ENCODE measurements around the gene SMAD4. TPM values are rescaled to one million over a fixed set of nuclear protein-coding genes. Genes with fewer than 3 reads are reported as not detected.

SMAD4 gene
- total and polyA plus RNA-seq, 4 donors, result 9.3 to 65.3 (median 29.1) TPM

DNA sequence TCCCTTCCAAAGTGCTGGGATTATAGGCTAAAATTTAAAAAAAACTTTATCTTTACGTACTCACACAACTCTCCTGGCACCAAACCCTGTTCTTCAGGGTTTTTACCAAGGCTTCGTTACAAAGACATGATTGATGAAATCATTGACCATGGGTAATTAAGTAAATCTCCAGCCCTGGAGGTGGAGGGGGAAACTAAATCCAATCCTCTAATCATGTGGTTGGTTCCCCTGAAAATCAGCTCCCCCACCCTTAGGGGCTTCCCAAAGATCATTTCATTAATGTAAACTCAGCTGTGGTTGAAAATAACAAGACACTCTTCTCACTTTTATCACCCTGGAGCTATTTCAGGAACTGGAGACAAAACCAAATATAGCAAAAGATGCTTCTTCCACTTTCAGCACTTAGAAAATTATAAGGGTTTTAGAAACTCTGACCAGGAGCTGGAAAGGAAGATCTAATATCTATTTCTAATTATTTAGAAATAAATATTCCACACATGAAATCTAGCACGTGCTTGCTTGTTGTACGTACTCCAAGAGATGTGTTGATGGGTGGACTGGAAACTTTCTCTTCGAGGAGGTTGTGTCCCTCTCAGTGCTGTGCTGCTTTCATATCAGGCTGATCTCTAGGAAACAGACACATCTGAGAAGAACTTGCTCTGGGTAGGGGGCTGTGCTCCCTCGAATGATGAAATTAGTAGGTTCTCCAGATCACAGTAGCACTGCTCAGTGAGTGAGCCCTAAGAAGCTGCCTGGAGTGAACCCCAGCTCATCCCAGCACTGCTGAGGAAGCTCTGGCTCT is 67.2 kb downstream of the SMAD4 start (continued):
- TF ChIP-seq, protein P1, sequence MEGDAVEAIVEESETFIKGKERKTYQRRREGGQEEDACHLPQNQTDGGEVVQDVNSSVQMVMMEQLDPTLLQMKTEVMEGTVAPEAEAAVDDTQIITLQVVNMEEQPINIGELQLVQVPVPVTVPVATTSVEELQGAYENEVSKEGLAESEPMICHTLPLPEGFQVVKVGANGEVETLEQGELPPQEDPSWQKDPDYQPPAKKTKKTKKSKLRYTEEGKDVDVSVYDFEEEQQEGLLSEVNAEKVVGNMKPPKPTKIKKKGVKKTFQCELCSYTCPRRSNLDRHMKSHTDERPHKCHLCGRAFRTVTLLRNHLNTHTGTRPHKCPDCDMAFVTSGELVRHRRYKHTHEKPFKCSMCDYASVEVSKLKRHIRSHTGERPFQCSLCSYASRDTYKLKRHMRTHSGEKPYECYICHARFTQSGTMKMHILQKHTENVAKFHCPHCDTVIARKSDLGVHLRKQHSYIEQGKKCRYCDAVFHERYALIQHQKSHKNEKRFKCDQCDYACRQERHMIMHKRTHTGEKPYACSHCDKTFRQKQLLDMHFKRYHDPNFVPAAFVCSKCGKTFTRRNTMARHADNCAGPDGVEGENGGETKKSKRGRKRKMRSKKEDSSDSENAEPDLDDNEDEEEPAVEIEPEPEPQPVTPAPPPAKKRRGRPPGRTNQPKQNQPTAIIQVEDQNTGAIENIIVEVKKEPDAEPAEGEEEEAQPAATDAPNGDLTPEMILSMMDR (IDR thresholded peaks at IDR 0.05; ENCODE audit: low read depth, low read length, missing input control), result no peak
- no peak for TF ChIP-seq RAD21 (IDR thresholded peaks at IDR 0.05)

GRCh38 chr18:51098082-51098481 is 68.1 kb downstream of the SMAD4 start:
- no peak for DNase-seq (ENCODE audit: low spot score)
- WGBS, result 79% methylated on average over 5 of the region's 5 CpGs
- no peak for TF ChIP-seq REST (IDR thresholded peaks at IDR 0.05)
- TF ChIP-seq, protein P1 (IDR thresholded peaks at IDR 0.05; ENCODE audit: low read depth, low read length, missing input control), result no peak
- TF ChIP-seq EGR1 (IDR thresholded peaks at IDR 0.05; ENCODE audit: low read depth in 2 of 2), result no peak
- TF ChIP-seq HNF4A (conservative IDR thresholded peaks at IDR 0.05), result no peak
- TF ChIP-seq GABPA (IDR thresholded peaks at IDR 0.05 in 1 of 2, conservative IDR thresholded peaks at IDR 0.05 in 1 of 2), result no peak
- no peak for TF ChIP-seq RAD21 (IDR thresholded peaks at IDR 0.05)
- TF ChIP-seq TAF1 (conservative IDR thresholded peaks at IDR 0.05), result no peak
- TF ChIP-seq, protein P2, sequence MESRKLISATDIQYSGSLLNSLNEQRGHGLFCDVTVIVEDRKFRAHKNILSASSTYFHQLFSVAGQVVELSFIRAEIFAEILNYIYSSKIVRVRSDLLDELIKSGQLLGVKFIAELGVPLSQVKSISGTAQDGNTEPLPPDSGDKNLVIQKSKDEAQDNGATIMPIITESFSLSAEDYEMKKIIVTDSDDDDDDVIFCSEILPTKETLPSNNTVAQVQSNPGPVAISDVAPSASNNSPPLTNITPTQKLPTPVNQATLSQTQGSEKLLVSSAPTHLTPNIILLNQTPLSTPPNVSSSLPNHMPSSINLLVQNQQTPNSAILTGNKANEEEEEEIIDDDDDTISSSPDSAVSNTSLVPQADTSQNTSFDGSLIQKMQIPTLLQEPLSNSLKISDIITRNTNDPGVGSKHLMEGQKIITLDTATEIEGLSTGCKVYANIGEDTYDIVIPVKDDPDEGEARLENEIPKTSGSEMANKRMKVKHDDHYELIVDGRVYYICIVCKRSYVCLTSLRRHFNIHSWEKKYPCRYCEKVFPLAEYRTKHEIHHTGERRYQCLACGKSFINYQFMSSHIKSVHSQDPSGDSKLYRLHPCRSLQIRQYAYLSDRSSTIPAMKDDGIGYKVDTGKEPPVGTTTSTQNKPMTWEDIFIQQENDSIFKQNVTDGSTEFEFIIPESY (IDR thresholded peaks at IDR 0.05), result no peak
- no peak for TF ChIP-seq YY1 (IDR thresholded peaks at IDR 0.05)
- TF ChIP-seq MAX (IDR thresholded peaks at IDR 0.05), result no peak
- TF ChIP-seq, protein P3, sequence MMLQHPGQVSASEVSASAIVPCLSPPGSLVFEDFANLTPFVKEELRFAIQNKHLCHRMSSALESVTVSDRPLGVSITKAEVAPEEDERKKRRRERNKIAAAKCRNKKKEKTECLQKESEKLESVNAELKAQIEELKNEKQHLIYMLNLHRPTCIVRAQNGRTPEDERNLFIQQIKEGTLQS (IDR thresholded peaks at IDR 0.05), result no peak
- TF ChIP-seq JUND (IDR thresholded peaks at IDR 0.05), result no peak
- no peak for TF ChIP-seq FOXA1 (IDR thresholded peaks at IDR 0.05)
- no peak for TF ChIP-seq NR2F2 (IDR thresholded peaks at IDR 0.05)
- no peak for TF ChIP-seq SP1 (IDR thresholded peaks at IDR 0.05)
- no peak for TF ChIP-seq RXRA (IDR thresholded peaks at IDR 0.05)
- TF ChIP-seq FOXA2 (IDR thresholded peaks at IDR 0.05), result no peak
- no peak overlapping the region for H3K4me3 ChIP-seq (ENCODE audit: low read depth in 1 of 3, low read length in 3 of 3)
- H3K9ac ChIP-seq (ENCODE audit: low read depth in 1 of 2, low read length in 2 of 2), result no peak overlapping the region
- H3K27ac ChIP-seq (ENCODE audit: low read depth in 1 of 2, low read length in 2 of 2), result no peak overlapping the region
- H3K27me3 ChIP-seq (ENCODE audit: control insufficient read depth in 4 of 4, insufficient read depth in 4 of 4, low read length in 3 of 4), result no peaks in the 10 kb centered on the region
- H3K36me3 ChIP-seq (ENCODE audit: control insufficient read depth in 4 of 4, insufficient read depth in 3 of 4, low read depth in 1 of 4, low read length in 3 of 4), result no peaks in the 10 kb centered on the region
- no peaks in the 10 kb centered on the region for H3K9me3 ChIP-seq (ENCODE audit: control insufficient read depth in 4 of 4, low read length in 3 of 4)
- no peaks in the 10 kb centered on the region for H3K4me1 ChIP-seq (ENCODE audit: control insufficient read depth in 4 of 4, insufficient read depth in 4 of 4, low read length in 3 of 4)

Measured in liver (tissue), 9 donors.